Measurements from ENCODE around the gene CXorf51A.
"Not testable (repeated sequence)": the region's sequence is repeated elsewhere in the genome, so short reads cannot be mapped to it uniquely, and the experiment has no call there.

CXorf51A gene
- long read RNA-seq, donor 1, result 0 reads
- long read RNA-seq, donor 2, result 0 reads
- long read RNA-seq, donor 3, result 0 reads
- long read RNA-seq, donor 4, result 0 reads
- long read RNA-seq, donor 5, result 0 reads
- long read RNA-seq, donor 6, result 0 reads
- long read RNA-seq, donor 7, result 0 reads
- long read RNA-seq, donor 8, result 0 reads

- not testable (repeated sequence) for DNase-seq
Measured at GRCh38 chrX:146814644-146815043, at the start of gene CXorf51A. CXorf51A (minus strand) TSS chrX:146814744; CDS start chrX:146814723, 21 bp downstream.

DNA sequence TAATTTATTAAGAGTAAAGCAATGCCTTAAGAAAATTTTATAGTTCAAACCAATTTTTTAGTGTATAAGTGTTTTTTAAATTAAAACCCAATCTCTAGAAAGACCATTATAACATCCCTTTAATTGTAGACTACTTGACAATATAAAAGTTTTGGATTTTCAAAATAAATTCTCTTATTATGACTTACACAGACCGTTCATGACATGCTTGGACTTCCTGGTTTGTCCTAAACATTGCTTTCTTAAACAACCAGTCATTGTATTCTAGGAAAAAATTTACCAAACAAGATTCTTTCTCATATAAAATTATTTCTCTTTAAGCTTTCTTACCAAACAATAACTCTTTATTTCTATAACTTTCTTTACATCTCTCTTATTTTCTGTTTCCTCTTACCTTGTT lies 49.0 kb upstream of the CXorf51A start:
- no peak for DNase-seq

DNA sequence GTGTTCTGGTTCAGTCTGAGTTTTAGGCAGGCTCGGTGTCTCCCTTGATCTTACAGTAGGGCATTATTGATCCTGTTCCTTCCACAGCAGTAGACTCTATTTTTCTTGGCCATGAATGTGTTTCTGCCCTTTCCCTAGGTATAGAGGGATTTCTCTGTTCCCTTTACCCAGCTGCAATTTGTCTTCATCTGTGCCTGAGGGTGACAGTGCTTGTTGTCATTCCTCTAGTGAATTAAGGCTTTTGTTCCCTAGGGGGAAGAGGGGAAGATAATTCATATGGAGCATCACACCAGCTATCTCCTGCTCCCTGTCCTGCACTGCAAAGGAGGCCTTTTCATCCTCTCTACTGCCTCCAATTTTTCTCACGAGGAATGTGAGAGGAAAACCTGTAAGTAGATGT lies 39.7 kb upstream of the CXorf51A start:
- no peak for DNase-seq

GRCh38 chrX:146831994-146832393 lies 17.4 kb upstream of the CXorf51A start:
- no peak for DNase-seq

DNA sequence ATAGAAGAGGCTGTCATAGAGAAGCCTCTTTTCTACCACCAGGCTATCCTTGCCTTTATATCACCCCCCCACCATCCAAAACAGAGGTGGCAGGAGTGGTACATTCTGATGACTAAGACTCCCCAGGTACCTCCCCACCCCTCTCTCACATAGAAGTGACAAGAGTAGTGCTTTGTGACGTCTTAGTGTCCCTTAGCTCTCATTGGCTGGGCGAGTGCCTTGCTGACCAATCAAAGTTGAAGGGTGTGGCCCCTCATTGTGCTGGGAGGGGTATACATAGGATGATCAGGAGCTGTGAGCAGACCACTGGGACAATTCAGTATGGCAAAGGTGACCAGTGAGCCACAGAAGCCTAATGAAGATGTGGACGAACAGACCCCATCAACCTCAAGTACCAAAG lies 5.1 kb downstream of the CXorf51A start, which contains the start of gene CXorf51B:
TSS of gene CXorf51B (plus strand) at position 301 of the 400 bp plus-strand sequence. CDS start at position 322, 21 bp downstream.
- not testable (repeated sequence) for DNase-seq
